Measurements from ENCODE around the gene ATP2A3.

ATP2A3 gene

DNA sequence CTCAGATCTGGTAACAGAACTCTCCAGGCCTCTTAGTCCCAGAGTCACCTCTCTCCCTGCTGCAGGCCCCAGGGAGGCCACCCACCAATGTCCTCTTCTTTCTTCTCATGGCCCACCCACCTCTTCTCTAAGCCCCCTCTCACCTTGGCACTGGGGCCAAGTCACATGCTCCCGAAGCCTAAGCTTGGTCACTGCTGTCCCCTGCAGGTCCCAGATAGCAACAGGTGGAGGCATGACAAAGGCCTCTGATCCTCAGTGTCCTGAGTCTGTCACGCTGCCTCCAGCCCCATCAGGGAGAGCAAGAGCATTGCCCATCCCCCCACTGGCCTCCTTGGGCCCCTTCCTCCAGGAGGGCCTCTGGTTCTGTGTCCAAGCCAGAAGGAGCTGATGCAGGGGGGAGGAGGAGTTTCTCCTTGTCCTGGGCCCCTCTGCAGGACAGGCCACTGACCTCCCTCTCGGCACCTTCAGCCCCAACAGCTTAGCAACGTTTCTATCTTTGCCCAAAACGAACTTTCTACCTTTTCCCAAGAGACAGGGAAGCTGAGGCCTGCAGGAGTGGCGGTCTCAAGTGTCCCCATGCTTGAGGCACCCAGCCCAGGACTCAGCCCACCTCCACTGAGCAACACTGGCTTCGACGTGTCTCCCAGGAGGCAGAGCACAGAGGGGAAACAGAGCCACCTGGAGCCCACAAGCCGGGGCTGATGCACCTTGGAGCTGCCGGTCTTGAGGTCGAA lies 56.6 kb downstream of the ATP2A3 start:
- DNase-seq = no peak

DNA sequence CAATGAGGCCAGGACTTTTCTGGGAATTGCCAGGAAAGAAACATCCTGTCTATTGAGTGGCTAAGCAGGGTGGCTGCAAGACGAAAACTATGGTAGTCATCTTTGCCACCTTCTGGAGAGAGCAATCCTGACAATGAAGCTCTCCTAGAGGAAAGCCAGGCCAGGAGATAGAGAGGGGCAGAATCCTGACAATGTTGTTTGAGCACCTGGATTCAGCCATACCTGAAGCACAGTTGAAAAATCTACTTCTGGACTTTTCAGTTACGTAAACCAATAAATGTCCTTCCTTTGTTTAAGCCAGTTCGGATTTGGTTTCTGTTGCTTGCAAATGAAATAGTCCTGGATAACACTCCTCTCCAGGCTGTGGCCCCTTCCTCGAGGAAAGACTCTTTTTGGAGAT lies 57.4 kb downstream of the ATP2A3 start:
- no peak for DNase-seq

DNA sequence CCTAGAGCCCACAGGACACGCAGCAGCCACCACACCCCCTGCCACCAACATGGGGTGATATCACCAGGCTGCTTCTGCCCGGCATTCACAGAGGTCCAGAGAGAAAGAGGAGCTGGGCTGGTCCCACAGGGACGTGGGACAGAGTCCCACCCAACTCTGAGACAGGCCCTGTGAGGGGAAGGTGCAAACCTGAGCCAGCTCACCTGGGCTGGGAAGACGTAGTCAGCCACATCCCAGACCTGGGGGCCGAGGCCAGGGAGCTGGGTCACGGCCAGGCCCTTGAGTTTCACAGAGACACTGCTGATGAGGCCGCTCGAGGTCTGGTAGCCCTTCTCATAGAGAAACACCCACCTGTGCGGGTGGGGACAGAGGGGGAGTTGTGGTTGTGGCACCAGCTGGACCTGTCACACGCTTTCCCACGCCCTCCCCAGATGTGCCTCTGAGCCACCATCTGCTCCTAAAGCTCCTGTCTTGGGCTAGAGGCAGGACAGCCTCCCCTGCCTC lies 59.2 kb downstream of the ATP2A3 start:
- no peak for DNase-seq

DNA sequence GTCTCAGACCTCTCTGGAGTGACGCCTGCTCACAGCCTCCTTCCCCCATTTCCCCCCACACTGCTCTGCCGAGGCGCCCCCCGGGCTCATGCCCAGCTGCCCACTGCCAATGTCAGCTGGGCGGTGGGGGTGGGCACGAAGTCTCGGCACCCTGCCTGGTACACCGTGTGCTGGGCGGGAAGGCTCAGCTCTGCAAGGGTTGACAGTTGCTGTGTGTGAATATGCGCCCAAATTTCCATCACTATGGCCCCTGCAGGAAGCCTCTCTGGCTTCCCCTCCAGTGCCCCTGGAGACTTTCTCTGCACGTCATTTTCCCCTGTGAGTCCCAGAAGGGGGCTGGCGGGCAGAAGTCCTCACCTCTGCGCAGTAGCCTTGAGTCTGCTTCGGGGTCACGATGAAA lies 59.7 kb downstream of the ATP2A3 start:
- DNase-seq = no peak

DNA sequence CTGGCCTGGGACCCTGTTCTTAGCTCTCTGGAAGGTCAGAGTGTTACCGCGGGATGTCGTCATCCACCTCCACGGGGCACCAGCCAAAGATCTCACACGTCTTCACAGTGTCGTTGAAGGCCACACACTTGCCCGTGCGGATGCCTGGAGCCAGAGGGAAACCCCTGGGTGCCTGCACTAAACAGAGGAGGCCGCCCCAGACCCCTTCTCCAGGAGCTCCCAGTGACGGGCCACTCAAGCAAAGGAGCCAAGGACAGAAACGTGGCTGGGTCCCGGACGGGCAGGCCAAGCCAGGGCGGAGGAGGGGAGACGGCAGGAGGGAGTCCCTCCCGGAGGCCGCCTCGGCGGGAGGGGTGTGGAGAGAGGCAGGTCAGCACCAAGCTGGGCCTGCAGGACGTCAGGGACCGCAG lies 60.4 kb downstream of the ATP2A3 start:
- DNase-seq = no peak

DNA sequence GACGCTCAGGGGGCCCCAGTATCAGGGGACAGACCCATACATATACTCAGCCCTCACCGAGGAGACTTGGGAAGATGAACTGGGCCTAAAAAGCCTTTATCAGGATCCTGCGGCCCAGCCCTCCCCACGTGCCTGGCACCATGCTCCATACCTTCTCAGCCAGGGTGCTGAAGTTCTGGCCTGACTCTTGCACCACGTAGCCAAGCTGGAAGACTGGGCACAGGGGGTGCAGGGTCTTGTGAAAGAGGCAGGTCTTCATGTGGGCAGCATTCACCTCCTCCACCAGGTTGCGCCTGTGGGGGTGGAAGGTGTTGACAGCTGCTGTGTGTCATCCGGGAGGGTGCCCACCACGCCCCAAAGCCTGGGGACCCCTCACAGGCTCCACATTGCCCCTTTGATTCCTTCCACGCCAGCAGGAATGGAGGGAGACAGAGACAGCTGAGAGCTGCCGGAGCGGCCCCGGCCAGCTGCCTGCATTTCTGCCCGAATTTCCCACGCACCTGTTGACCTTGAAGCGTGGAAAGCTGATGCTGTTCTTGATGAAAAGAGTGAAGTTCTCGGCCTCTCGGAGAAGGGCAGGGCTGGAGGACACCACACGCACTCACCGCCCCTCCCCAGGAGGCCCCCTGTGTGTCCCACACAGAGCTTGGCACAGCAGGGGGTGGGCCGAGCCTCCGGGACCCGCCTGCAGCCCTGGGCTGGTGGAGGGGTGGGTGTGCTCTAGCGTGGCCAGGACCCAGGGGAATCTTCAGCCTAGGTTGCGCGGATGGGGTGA lies 61.0 kb downstream of the ATP2A3 start:
- DNase-seq = no peak

DNA sequence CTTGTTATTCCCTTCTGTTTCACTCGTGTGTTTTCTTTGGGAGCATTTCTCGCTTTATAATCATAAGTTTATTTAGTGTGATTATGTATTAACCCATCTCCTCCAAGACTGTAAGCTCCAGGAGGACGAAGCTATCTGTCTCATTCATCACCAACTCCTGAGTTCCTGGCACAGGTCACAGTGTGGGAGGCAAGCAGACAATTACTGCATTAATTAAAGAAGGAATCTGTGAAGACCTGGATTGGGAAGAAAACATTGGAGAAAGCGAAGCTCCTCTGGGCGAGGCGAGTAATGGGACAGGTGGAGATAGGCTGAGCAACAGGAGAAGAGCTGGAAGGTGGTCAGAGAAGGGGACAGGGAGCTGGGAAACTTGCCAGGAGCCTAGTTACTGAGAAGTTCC lies 63.6 kb downstream of the ATP2A3 start:
- DNase-seq = no peak

DNA sequence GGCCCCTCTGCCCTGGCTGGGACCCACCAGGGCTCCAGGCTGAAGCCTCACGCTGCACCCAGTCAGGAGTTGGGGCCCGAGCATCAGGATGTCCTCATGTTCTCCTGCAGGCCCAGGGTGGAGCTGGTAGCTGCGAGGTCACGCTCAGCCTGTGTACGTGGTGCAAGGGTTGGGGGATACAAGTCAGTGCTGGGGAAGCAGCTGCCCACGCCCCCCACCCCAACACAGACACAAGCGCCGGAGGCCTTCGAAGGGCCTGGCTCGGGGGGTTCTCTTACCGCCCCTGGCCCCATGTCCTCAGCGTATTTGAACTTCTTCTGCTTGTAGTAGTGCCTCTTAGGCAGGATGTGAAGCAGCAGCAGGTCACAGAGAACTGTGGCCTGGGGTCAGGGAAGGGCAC lies 66.5 kb downstream of the ATP2A3 start:
- no peak for DNase-seq

DNA sequence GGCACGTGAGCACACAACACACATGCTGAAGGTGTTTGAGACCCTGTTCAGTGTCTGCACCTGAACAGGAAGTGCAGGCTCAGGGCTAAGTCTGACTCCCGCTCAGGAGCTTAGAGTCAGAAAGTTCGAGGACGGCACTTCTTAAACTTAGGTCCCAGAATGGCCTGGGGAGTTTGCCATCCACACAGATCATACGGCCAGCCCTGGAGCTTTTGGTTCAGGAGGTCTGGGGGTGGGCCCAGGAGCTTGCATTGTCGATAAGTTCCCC lies 67.3 kb downstream of the ATP2A3 start:
- no peak for DNase-seq

DNA sequence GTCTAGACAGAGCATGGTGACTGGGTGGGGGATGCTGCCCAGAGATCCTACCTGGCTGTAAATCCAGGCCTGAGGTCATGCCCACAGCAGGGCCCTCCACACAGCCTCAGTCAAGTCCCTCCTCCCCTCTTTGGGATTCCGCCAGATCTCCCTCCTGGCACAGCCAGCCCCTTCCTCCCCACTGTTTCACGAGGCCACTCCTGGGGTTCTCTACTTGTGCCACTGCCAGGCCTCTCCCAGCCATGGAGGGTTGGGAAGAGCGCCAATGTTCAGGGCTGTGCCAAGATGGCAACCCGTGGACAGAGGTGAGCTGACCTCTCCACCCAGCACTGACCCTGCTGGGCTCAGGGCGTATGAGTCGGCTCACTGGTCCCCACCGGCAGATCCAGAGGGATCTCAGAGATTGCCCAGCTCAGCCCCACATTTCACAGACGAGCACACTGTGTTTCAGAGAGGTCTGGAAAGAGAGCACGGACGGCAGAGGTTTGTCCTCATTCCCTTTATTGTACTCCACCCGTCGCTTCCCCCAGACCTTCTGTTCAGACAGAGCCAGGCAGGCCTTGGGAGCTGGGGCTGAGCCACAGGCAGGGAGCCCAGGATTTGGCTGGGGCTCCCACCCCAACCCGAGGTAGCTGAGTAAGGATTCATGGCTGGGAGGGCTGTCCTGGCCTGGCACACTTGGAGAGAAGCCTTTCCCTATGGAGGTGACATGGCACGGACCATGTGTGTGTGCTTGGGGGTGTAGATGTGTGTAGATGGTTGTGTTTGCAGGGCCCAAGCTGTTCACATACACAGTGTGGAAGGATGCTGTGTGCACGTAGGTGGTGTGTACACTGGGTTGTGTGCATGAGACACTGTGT lies 67.9 kb downstream of the ATP2A3 start:
- DNase-seq = no peak

DNA sequence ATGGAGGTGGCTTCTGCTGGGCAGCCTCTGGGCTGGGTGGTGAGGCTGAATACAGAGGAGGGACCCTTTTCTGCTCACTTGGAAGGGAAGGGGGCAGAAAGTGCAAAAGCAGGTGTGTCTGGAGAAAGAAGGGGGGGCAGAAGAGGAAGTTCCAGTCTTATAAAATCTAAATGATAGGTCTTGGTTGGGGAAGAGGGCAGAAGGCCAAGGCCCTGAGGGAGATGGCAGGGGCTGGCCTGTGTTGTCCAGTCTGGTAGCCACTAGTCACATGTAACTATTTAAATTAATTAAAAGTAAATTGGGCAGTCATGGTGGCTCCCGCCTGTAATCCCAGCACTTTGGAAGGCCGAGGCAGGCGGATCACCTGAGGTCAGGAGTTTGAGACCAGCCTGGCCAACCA lies 68.9 kb downstream of the ATP2A3 start:
- DNase-seq = no peak

DNA sequence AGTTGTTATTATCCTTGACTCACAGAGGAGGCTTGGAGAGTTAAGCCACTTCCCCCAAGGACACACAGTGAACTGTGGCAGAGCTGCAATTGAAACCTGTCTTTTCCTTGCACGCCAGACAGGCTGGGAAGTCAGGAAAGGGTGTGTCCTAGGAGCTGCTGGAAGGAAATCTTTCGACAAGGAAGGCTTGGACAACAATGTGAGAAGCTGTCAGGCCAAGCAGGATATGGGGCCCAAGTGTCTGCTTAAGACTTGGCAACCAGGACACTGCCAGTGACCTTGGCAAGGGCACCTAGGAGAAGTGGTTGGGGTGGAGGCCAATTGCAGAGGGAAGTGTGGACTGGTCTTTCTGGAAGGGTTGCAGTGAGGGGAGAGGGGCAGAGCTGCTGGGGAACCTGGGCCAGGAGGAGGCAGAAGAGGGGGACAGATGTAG lies 69.3 kb downstream of the ATP2A3 start:
- DNase-seq = no peak

DNA sequence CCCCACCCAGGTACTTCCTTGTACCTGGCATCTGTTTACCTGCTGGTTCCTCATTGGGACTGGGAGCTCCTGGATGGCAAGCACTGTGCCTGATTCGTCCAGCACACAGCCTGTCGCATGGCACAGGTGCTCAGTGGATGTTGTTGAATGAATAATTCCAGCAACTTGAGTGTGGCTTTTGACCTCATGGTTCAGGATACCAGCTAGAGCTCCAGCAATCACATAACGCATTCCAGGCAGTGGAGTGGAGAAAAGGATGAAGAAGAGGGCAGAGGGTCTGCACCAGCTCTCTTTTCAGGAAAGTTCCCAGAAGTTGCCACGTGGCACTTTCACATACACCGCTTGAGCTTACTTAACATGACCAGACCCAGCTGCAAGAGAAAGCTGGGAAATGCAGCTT lies 70.0 kb downstream of the ATP2A3 start:
- DNase-seq = no peak

DNA sequence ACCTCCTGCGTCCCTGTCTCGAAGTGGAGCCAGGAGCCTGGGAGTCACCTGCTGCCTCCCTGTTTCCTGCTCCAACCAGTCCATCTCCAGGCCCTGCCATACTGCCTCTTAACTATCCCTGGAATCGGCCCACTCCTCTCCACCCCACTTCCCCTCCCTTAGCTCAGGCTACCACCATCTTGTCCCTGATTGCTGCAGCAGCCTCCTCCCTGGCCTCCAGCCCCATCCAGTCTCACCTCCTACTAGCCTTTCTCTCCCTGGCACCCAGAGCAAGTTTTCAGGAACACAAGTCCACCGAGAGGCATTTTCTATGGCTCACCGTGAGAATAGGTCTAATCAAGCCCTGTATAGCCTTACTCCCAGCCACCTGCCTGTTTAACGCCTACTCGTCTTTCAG lies 70.5 kb downstream of the ATP2A3 start:
- DNase-seq = no peak

DNA sequence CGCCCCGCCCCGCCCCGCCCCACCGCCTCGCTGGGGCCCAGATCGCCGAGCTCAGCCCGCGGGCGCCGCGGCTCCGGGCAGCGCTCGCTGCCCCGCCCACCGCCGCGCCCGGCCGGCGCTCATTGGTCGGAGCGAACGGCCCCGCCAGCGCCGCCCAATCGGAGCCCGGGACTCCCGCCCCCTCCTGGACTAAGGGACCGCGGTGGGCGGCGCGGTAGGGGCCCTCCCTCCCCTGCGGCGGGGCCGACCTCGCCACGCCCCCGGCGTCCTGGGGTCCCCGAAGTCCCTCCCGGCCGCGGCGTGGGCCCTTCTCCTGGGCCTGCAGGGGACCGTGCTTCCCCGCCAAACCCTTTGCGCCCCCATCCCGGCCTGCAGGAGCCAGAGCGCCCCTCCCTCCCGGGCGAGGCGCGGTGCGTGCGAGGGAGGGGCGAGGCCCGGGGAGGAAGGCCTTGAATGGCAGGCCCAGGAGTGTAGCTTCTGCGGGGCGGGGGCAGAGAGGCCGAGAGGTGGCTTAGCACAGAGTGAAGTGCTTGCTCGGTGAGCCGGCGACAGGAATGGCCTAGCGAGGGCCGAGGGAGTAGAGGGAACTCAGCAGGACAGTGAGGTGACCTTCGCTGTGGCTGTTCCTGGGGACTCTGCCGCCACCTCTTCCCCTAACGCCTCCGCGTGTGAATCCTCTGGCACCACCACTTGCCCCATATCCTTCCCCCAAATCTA lies 71.1 kb downstream of the ATP2A3 start, which contains the start of gene CAMKK1:
TSS of gene CAMKK1 (minus strand) at position 51 of the 717 bp plus-strand sequence. CDS start 7,366 bp downstream, outside the sequence.
- DNase-seq = peak; percentile 84 to 88

DNA sequence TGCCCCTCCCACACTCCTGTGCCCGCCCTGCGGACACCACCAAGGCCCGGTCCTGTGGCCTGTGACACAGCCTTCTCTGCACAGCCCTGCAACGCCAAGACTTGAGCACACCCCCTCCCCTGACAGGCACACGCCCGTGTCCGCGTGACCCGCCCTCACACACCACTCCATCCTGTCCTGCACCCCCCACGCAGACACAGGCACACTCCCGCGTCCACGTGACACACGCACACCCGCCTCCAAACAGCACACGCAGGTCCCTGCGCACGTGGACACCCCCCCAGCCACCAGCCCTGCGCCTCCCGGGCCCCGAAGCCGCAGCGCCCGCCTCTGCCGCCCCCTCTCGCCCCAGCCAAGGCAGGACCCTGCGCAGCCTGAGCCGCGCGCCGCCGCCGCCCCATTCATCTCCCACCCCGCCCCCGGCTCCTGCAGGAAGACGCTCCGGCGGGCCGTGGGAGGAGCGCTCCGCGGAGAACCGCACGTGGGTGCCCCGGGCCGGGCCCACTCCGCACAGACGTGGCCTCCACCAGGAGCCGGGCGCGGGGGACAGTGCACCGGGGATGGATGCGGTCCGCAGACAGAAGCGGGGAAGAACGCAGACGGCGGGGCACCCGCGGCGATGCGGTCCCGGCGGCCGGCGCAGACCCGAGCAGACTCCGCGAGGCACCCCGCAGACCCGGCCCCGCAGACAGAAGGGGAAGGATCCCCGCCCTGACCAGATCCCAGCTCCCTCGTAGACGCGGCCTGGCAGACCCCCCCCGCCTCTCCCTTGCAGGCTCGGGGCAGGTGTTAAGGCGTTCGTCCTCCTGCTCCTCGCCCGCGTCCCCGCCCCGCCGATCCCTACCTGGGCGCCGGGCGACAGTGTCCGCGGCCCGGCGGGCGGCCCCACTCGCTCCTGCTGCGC lies 71.9 kb downstream of the ATP2A3 start:
- peak; percentile 60 to 87 for DNase-seq

DNA sequence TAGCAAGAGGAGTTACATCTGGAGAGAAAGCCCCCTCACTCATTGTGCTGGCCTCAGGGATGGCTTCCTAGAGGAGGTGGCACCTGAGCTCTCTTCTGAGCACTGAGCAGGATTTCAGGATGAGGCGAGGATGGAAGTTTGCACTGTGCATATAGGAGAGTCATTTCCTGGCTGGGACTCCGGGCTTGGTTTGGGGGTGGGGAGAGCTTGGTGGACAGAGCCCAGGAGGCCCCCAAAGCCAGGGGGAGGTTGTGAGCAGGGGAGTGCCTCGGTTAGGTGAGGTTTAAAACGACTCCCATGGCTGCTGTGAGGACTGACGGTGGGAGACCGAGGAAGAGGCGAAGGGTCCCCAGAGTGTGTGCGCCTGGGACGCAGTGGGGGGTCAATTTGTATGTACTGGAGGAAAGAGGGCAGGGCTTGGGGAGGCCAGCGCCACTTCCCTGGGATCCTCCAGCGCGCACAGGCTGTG lies 72.6 kb downstream of the ATP2A3 start:
- DNase-seq = no peak

DNA sequence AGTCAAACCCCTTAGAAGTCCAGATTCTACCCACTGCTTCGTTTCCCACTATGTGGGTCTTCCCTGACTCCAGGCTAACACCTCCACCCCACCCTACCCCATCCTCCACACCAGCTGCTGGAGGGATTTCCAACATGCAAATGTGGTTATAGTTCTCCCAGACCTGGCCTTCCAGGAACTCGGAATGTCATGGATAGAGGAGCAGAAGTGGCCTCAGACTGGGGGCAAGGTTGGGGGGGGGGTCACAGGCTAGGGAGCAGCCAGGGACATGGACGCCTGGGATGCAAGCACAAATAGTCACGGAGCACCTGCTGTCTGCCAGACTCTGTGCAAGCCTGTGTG lies 73.4 kb downstream of the ATP2A3 start:
- no peak for DNase-seq

DNA sequence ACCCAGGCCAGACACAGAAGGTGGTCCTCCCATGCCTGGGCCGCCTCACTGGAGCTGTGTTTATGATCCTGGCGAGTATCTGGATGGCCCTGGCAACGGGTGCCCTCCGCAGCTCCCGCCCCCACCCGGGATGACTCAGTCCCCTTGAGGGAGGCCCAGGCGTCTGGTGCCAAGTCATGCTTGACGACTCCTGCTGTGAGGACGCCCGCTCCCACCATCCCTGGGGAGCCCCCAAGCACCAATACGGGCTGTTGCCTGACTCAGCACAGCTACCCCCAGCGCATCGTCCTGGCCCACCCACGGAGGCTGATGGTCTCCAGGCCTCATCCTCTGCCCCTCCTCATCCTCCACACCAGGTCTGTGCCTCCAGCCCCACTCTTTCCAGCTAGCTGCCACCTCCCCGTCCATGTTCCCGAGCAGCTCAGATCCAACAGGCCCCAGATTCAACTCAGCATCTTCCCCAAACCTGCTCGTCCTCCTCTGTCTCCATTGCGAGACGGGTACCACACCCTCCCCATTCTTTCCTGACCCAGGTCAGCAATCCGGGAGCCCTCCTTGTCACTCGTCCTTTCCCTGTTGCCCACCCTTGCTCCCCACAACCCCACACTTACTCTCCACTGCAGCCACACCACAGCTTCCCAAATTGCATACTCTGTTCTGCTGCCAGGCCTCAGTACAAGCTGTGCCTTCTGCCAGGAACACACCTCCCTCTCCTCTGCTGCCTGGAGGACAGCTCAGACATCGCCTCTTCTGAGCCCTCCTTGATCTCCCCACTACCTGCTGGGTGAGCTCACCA lies 74.0 kb downstream of the ATP2A3 start:
- DNase-seq = peak; percentile 23 to 42

DNA sequence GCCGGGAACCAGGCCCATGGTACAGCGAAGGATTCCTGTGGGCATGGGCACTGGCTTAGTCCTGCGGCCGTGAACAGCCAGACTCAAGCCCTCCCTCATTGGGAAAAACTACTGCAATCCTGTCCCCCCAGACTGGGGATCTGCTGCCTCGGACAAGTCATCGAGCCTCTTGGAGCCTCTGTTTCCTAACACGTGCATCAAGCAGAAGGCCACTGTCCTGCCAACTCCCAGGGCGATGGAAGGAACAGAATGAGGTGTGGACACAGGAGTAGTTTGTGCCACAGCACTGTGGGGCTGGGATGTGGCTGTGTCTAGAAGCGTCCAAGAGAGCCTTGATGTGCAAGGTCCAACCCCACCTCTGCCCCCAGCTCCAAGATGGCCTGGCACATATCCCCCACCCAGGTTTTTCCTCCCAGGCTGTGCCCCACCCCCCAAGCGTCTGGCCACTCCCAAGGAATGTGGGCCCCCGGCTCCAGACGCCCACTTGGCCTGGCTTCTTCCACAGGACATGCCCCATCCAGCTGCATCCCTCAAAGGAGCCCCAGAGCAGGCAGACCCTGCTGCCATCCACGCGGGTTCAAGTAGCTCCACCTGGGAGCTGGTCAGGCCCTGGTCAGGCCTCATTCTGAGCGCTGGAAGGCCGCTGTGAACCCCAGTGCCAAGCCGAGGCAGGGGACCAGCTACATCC lies 74.8 kb downstream of the ATP2A3 start:
- DNase-seq = no peak
